ENCODE data around the gene SKAP1. TPM values are rescaled to one million over a fixed set of nuclear protein-coding genes. Genes with fewer than 3 reads are reported as not detected.

The SKAP1 gene
- total RNA-seq, 1 donor from 2014 or later = not detected

DNA sequence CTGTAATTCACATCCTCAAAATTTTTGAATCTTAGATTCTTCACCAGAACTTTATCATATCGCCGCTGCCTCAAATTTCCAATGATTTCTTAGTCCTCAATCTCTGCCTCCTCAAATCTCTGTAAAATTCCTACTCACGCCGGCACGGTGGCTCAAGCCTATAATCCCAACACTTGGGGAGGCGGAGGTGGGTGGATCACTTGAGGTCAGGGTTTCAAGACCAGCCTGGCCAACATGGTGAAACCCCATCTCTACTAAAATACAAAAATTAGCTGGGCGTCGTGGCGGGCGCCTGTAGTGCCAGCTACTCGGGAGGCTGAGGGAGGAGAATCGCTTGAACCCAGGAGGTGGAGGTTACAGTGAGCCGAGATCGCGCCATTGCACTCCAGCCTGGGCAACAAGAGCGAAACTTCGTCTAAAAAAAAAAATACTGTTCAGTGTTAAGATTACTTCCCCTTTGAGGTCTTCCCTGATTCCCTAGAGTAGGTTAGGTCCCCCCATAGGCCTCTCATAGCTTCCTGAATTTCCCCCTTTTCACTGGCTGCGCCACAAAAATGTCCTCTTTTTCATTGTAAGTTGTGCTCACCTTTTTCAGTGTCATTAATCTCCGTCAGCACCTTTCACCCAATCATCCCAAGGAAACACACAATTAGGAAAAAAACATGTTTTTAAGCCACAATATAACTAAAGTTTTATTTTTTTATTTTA is 327.8 kb downstream of the SKAP1 start:
- peak overlapping the region; percentile 48 for H3K27ac Mint-ChIP-seq (ENCODE audit: unreplicated experiment)
- DNase-seq = no peak
- H3K4me3 Mint-ChIP-seq (ENCODE audit: unreplicated experiment) = peak overlapping the region; percentile 89
- peaks cover 9% of the 10 kb centered on the region for H3K4me1 Mint-ChIP-seq (ENCODE audit: low read depth, unreplicated experiment)
- TF ChIP-seq, protein P1, sequence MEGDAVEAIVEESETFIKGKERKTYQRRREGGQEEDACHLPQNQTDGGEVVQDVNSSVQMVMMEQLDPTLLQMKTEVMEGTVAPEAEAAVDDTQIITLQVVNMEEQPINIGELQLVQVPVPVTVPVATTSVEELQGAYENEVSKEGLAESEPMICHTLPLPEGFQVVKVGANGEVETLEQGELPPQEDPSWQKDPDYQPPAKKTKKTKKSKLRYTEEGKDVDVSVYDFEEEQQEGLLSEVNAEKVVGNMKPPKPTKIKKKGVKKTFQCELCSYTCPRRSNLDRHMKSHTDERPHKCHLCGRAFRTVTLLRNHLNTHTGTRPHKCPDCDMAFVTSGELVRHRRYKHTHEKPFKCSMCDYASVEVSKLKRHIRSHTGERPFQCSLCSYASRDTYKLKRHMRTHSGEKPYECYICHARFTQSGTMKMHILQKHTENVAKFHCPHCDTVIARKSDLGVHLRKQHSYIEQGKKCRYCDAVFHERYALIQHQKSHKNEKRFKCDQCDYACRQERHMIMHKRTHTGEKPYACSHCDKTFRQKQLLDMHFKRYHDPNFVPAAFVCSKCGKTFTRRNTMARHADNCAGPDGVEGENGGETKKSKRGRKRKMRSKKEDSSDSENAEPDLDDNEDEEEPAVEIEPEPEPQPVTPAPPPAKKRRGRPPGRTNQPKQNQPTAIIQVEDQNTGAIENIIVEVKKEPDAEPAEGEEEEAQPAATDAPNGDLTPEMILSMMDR (IDR thresholded peaks at IDR 0.05; ENCODE audit: partially characterized antibody, unreplicated experiment) = no peak
- no peaks in the 10 kb centered on the region for H3K36me3 Mint-ChIP-seq (ENCODE audit: unreplicated experiment)
- peaks cover 8% of the 10 kb centered on the region for H3K27me3 Mint-ChIP-seq (ENCODE audit: unreplicated experiment)
- H3K9me3 Mint-ChIP-seq (ENCODE audit: unreplicated experiment) = peaks cover 8% of the 10 kb centered on the region

GRCh38 chr17:48101012-48101720 is 328.8 kb downstream of the SKAP1 start, which contains the start of gene CBX1:
Gene CBX1 (minus strand): TSS chr17:48101478. CDS start chr17:48077004, 24,474 bp downstream.
- peaks cover 9% of the 10 kb centered on the region for H3K4me1 Mint-ChIP-seq (ENCODE audit: low read depth, unreplicated experiment)
- peak; percentile 96 for DNase-seq
- peak within 1 kb of the TSS; percentile 67 for H3K27ac Mint-ChIP-seq (ENCODE audit: unreplicated experiment)
- TF ChIP-seq, protein P1 (IDR thresholded peaks at IDR 0.05; ENCODE audit: partially characterized antibody, unreplicated experiment) = no peak
- peaks cover 8% of the 10 kb centered on the region for H3K27me3 Mint-ChIP-seq (ENCODE audit: unreplicated experiment)
- H3K36me3 Mint-ChIP-seq (ENCODE audit: unreplicated experiment) = no peaks in the 10 kb centered on the region
- H3K9me3 Mint-ChIP-seq (ENCODE audit: unreplicated experiment) = peaks cover 8% of the 10 kb centered on the region
- peak within 1 kb of the TSS; percentile 93 for H3K4me3 Mint-ChIP-seq (ENCODE audit: unreplicated experiment)

DNA sequence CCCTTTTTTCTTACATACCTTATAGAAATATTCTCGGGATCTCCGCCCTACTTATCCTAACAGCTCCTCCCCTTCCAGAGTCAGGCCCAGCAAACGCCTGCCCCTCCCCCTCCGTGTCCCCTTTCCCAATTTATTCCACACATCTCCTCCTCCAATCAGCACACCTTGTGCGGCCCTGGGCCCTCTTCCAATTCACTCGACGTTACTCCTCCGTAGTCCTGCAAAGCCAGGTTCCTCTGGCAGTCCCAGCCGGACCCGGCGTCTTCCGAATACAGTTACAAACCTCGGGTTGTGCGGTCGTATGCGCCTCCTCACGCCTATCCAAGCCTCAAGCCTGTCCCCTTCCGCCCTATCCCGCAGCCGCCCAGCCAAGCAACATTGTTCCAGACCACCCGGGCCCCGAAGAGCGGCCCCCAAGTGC is 329.4 kb downstream of the SKAP1 start:
- peaks cover 9% of the 10 kb centered on the region for H3K4me1 Mint-ChIP-seq (ENCODE audit: low read depth, unreplicated experiment)

GRCh38 chr17:48100160-48100559 is 329.9 kb downstream of the SKAP1 start:
- Mint-ChIP-seq H3K4me3 (ENCODE audit: unreplicated experiment) (peak overlapping the region; percentile 93), H3K27ac (ENCODE audit: unreplicated experiment) (peak overlapping the region; percentile 67), H3K4me1 (ENCODE audit: low read depth, unreplicated experiment) (peaks cover 9% of the 10 kb centered on the region), H3K9me3 (ENCODE audit: unreplicated experiment) (peaks cover 8% of the 10 kb centered on the region), H3K27me3 (ENCODE audit: unreplicated experiment) (peaks cover 8% of the 10 kb centered on the region), H3K36me3 (ENCODE audit: unreplicated experiment) (no peaks in the 10 kb centered on the region)
- no peak for DNase-seq
- TF ChIP-seq, protein P1 (IDR thresholded peaks at IDR 0.05; ENCODE audit: partially characterized antibody, unreplicated experiment) = no peak

More for the DNA sequence above, 329.4 kb downstream of the SKAP1 start:
- peaks cover 8% of the 10 kb centered on the region for H3K9me3 Mint-ChIP-seq (ENCODE audit: unreplicated experiment)
- peak overlapping the region; percentile 93 for H3K4me3 Mint-ChIP-seq (ENCODE audit: unreplicated experiment)
- peak; percentile 71 for DNase-seq
- TF ChIP-seq, protein P1 (IDR thresholded peaks at IDR 0.05; ENCODE audit: partially characterized antibody, unreplicated experiment) = no peak
- H3K27me3 Mint-ChIP-seq (ENCODE audit: unreplicated experiment) = peaks cover 8% of the 10 kb centered on the region
- H3K36me3 Mint-ChIP-seq (ENCODE audit: unreplicated experiment) = no peaks in the 10 kb centered on the region
- H3K27ac Mint-ChIP-seq (ENCODE audit: unreplicated experiment) = peak overlapping the region; percentile 67

DNA sequence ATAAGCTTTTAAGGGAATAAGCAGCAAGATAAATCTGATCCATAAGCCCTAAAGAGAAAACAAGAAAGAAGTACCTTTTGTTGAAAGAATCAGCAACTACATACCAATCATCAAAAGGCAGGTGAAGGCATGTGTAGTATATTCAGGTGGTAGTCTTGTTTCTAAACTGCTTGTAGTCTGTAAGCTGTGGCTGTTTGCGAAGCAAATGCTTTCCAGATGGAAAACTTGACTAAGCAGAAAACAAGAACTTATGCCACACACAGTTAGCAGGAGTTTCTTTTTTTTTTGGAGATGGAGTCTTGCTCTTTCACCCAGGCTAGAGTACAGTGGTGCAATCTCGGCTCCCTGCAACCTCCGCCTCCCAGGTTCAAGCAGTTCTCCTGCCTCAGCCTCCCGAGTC is 334.4 kb downstream of the SKAP1 start:
- Mint-ChIP-seq H3K27ac (ENCODE audit: unreplicated experiment) (no peak overlapping the region), H3K27me3 (ENCODE audit: unreplicated experiment) (peaks cover 5% of the 10 kb centered on the region), H3K9me3 (ENCODE audit: unreplicated experiment) (no peaks in the 10 kb centered on the region), H3K36me3 (ENCODE audit: unreplicated experiment) (no peaks in the 10 kb centered on the region), H3K4me3 (ENCODE audit: unreplicated experiment) (no peak overlapping the region), H3K4me1 (ENCODE audit: low read depth, unreplicated experiment) (peaks cover 8% of the 10 kb centered on the region)
- DNase-seq = no peak
- TF ChIP-seq, protein P1 (IDR thresholded peaks at IDR 0.05; ENCODE audit: partially characterized antibody, unreplicated experiment) = no peak
